Effector memory CD4-positive, alpha-beta T cell (primary cell): ENCODE results near the gene LTBP1.

Experiments used
- DNase-seq, 3 donors: peaks; one replicate each; pipeline ENCODE4 v3.0.0-alpha.2; 2020
- H3K27ac ChIP-seq: 2 replicates; pipeline ENCODE4 v1.7.0; 2013; ENCODE audit warnings: mild to moderate bottlenecking, low read length, moderate library complexity; ENCODE audit not compliant: insufficient read depth, poor library complexity, severe bottlenecking
- H3K27me3 ChIP-seq: replicated peaks from 2 replicates; pipeline ENCODE4 v1.7.0; 2013; ENCODE audit warnings: mild to moderate bottlenecking, low read length; ENCODE audit not compliant: insufficient read depth, control insufficient read depth, poor library complexity, severe bottlenecking
- H3K36me3 ChIP-seq: 2 replicates; pipeline ENCODE4 v1.7.0; 2013; ENCODE audit warnings: mild to moderate bottlenecking, low read length, moderate library complexity; ENCODE audit not compliant: control insufficient read depth, insufficient read depth
- H3K4me1 ChIP-seq: 2 replicates; pipeline ENCODE4 v1.7.0; 2013; ENCODE audit warnings: low read length, mild to moderate bottlenecking; ENCODE audit not compliant: control insufficient read depth, insufficient read depth, poor library complexity, severe bottlenecking
- H3K4me3 ChIP-seq: 2 replicates; pipeline ENCODE4 v1.7.0; 2013; ENCODE audit warnings: low read length, low read depth, mild to moderate bottlenecking; ENCODE audit not compliant: insufficient read depth, poor library complexity, severe bottlenecking
- H3K9me3 ChIP-seq: 2 replicates; pipeline ENCODE4 v1.7.0; 2013; ENCODE audit warnings: mild to moderate bottlenecking, low read length, moderate library complexity; ENCODE audit not compliant: control insufficient read depth

Gene LTBP1

DNA sequence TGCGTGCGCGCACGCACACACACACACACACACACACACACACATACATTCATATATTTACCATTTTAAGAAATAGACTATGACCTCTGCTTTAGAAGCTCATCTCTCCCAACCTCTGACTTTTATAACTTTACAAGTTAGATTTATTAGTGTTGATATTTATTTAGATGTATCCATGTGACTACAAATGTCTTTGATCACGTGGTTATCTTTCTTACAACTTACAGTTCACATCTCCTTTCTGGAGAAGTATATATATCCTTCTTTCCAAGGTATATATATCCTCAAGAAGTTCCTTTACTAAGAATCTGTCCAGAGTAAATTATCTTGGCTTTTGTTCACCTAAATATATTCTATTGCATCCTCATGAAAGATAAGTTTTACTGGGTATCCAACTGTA, 16.3 kb upstream of the LTBP1 start:
- DNase-seq: no peak
- no peaks in the 10 kb centered on the region for H3K36me3 ChIP-seq
- no peak overlapping the region for H3K27ac ChIP-seq
- no peaks in the 10 kb centered on the region for H3K27me3 ChIP-seq
- no peak overlapping the region for H3K4me3 ChIP-seq
- H3K9me3 ChIP-seq: no peaks in the 10 kb centered on the region
- no peaks in the 10 kb centered on the region for H3K4me1 ChIP-seq

DNA sequence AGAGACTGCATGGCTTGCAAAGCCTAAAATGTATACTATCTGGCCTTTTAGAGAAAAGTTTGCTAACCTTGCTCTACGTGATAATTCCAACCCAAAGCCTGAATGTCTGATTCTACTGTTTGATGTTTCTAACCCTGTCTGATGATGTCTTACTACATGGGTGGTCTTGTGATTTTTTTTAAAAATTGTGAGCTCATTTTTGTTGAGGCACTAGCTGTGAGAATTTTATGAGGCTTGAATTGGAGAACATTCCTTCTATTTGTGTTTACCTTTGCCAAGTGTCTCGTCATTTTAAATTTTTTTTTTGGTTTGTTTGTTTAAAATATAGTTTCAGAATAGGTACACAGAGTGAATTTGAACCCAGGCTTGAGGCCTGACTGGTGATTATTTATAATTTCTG, 15.2 kb upstream of the LTBP1 start:
- no peak overlapping the region for H3K4me3 ChIP-seq

DNA sequence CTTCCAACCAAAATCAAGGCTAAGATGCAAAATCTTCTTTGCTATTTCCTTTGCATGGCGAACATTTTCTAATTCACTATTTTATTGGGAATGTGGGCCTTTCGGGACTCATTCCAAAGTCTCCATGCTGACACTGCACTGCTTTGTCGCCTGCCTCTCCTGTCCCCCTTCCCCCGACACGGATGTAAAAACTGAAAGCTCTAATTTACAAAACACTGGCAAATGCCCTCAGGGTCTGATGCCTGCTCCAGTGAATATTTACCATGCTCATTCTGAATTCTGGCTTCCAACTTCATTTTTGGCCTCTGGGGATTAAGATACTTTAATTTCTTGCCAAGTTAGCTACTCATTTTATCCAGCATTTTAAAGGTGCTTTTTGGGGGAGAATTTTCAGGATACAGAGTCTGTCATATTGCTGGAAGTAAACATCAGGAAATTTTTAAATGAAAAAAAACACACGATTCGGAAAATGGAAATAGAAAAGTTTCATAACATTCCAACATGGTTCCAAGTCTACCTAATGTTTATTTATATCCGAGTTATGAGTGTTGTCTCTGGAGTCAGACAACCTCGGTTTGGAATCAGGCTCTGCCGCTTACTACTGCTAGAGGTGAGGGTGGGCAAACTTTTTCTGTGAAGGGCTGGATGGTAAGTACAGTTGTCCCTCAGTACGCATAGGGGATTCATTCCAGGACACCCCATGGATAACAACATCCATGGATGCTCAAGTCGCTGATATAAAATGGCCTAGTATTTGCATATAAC, 14.6 kb upstream of the LTBP1 start:
- H3K9me3 ChIP-seq: no peaks in the 10 kb centered on the region
- no peak overlapping the region for H3K27ac ChIP-seq
- DNase-seq: no peak
- no peaks in the 10 kb centered on the region for H3K27me3 ChIP-seq
- no peak overlapping the region for H3K4me3 ChIP-seq
- no peaks in the 10 kb centered on the region for H3K36me3 ChIP-seq
- H3K4me1 ChIP-seq: no peaks in the 10 kb centered on the region

More for the DNA sequence above, 15.2 kb upstream of the LTBP1 start:
- no peaks in the 10 kb centered on the region for H3K36me3 ChIP-seq
- H3K27ac ChIP-seq: no peak overlapping the region
- DNase-seq: no peak
- H3K4me1 ChIP-seq: no peaks in the 10 kb centered on the region
- no peaks in the 10 kb centered on the region for H3K27me3 ChIP-seq
- H3K9me3 ChIP-seq: no peaks in the 10 kb centered on the region

DNA sequence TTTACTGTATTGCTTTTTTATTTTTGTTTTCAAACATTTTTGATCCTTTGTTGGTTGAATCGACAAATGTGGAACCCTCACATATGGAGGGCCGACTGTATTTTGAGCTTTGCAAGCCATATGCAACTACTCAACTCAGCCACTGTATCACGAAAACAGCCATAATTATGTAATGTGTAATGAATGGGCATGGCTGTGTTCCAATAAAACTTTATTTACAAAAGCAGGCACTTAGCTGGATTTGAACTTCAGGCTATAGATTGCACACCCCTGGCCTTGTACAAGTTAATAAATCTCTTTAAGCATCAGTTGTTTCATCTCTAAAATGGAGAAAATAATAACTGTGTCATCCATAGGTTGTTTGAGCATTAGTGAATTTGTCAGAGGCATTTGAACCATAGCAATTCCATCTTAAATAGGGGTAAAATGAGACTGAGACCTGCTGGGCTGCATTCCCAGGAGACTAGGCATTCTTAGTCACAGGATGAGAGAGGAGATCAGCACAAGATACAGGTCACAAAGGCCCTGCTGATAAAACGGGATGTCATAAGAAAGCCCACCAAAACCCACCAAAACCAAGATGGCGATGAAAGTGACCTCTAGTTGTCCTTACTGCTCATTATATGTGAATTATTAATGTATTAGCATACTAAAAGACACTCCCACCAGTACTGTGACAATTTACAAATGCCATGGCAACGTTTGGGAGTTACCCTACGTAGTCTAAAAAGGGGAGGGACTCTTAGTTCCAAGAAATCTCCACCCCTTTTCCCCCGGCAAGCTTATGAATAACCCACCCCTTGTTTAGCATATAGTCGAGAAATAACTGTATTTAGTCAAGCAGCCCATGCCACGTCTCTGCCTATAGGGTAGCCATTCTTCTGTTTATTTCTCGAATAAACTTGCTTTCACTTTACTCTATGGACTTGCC, 13.7 kb upstream of the LTBP1 start:
- Histone ChIP-seq H3K9me3 (no peaks in the 10 kb centered on the region), H3K27ac (no peak overlapping the region), H3K27me3 (no peaks in the 10 kb centered on the region), H3K36me3 (no peaks in the 10 kb centered on the region), H3K4me3 (no peak overlapping the region), H3K4me1 (no peaks in the 10 kb centered on the region)
- DNase-seq: no peak

DNA sequence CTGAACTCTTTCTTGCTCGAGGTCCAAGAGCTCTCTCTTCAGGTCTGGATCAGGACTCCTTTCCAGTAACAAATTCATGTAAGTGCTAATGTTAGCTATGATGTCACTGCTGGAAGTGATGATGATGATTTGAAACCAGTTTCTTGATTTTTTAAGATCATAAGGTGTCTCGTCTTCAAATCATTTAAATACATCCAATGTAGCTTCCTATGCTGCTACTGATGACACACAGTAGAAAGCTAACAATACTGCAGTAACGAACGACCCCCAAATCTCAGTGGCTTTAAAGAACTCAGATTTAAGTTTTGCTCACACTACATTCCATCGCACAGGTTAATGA, 13.0 kb upstream of the LTBP1 start:
- no peak overlapping the region for H3K4me3 ChIP-seq
- H3K9me3 ChIP-seq: no peaks in the 10 kb centered on the region
- H3K36me3 ChIP-seq: no peaks in the 10 kb centered on the region
- H3K27me3 ChIP-seq: no peaks in the 10 kb centered on the region
- no peaks in the 10 kb centered on the region for H3K4me1 ChIP-seq
- no peak overlapping the region for H3K27ac ChIP-seq
- DNase-seq: no peak

DNA sequence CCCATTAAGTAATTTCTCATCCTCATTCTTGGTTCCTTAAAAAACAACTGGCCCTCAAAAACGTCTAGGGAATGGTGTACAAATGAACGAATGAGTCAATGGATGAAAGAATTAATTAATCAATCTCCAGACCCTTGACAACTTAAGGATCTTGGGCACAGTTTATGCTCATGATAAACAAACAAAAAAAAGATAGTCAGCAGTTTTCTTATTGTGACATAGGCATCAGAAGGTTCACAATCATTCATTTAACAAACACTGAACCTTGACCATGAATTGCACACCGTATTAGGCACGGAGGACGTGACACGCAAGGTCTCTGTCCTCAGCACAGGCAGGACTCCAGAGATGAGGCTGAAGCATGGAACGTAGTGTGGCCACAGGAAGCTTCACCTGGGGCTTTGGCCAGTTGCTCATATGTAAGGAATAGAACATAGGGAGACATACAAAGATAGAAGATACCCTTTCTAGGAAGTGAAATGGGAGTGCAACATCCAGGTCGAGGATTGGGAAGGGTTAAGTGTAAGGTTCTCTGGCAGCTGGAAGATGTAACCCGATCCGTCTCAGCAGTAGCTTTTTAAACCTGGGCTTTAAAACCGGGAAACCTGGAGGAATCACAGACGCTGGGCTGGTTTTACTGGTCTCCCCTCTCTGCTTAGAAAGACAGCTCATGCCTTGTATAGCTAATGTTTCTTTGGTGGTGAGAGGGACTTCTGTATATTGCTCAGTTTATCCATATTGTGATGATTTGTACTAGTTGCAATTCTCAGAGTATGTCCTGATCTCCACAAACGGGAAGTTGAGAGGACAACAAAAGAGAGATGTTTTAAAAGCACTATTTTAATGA, 8.9 kb upstream of the LTBP1 start:
- Histone ChIP-seq H3K9me3 (no peaks in the 10 kb centered on the region), H3K4me3 (no peak overlapping the region), H3K27ac (no peak overlapping the region), H3K36me3 (no peaks in the 10 kb centered on the region), H3K4me1 (no peaks in the 10 kb centered on the region), H3K27me3 (no peaks in the 10 kb centered on the region)
- no peak for DNase-seq

DNA sequence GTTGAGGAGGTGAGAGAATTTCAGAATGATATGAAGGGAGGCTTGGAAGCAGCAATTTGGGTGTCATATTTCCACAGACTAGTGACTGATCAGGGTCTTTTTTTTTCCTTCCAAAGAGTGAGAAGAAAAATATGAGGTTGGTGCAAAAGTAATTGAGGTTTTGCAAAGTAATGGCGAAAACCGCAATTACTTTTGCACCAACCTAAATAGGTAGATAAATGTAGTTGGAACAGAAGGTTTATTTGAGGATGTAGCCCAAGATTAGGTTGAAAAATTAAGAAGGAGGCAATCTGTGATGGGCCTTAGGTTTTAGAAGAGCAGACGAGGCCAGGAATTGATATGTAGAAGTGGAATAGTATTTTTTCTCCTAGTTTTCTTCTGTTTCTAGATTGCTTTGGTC, 7.8 kb upstream of the LTBP1 start:
- no peak overlapping the region for H3K27ac ChIP-seq
- H3K36me3 ChIP-seq: no peaks in the 10 kb centered on the region
- no peaks in the 10 kb centered on the region for H3K27me3 ChIP-seq
- no peaks in the 10 kb centered on the region for H3K9me3 ChIP-seq
- no peaks in the 10 kb centered on the region for H3K4me1 ChIP-seq
- DNase-seq: no peak
- no peak overlapping the region for H3K4me3 ChIP-seq

DNA sequence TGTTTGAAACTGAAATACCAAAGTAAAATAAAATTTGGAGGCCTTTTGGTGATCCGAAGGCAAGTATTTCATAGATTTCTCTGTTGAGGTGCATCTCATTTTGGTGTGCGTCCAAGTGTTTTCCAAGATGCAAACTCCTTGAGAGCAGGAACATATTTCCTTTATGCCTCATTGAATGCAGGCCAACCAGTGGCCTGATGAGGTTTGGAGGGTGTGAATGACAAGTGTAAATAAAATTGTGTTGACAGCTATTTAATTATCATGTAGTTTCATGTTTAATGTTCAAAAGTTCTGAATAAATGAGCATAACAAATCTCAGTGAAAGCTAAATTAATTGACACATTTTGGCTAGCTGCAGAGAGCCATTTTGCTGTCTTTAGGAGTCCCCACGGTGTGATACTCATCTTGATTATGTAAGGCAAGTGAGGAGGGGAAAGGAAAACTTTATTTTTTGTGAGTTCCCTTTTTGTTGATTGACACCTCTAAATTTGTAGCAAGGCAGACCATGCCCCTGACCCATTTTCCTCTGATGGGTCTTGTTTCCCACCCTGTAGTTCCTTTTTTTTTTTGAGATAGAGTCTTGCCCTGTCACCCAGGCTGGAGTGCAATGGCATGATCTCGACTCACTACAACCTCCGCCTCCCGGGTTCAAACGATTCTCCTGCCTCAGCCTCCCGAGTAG, 6.3 kb upstream of the LTBP1 start:
- DNase-seq: no peak
- Histone ChIP-seq H3K4me3 (no peak overlapping the region), H3K4me1 (no peaks in the 10 kb centered on the region), H3K27me3 (no peaks in the 10 kb centered on the region), H3K9me3 (no peaks in the 10 kb centered on the region), H3K27ac (no peak overlapping the region), H3K36me3 (no peaks in the 10 kb centered on the region)

DNA sequence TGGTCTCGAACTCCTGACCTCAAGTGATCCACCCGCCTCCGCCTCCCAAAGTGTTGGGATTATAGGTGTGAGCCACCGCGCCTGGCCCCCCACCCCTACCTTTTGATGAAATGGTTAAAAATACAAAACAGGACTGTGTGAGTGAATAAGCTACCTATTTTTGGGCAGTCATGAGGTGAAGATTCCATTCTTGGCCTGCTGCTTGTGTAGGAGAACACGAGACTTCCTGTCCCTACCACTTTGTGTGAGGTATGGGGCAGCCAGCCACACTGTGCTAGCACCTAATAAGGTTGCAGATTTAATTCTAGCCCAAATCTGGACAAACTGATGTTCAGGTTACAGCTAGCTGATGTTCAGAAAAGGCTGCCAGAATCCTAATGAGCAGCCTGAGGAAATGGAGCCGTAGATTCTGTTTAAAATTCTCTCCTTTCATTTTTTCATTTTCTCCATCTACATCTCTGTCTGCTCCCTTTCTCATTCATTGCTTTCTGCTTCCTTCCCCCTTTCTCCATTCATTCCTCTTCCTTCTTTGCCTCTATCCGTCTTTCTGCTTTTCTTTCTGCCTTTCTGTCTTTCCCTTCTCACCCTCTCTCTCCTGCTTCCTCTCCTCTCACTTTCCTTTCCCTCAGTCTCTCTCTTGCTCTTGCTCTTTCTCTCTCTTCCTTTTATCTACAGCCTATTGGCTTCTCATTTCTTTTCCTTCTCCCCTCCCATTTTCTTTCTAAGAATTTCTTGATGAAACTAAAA, 4.6 kb upstream of the LTBP1 start:
- Histone ChIP-seq H3K27ac (no peak overlapping the region), H3K36me3 (no peaks in the 10 kb centered on the region), H3K4me3 (no peak overlapping the region), H3K9me3 (no peaks in the 10 kb centered on the region), H3K4me1 (no peaks in the 10 kb centered on the region), H3K27me3 (no peaks in the 10 kb centered on the region)
- no peak for DNase-seq
